ENCODE results near the gene AP3D1. TPM values are rescaled to one million over a fixed set of nuclear protein-coding genes. Genes with fewer than 3 reads are reported as not detected.

AP3D1 gene
- total RNA-seq, 1 donor from 2014 or later: 98.8 TPM

GRCh38 chr19:2103045-2103707 is 48.2 kb downstream of the AP3D1 start:
- H3K4me3 ChIP-seq: no peak overlapping the region
- no peak overlapping the region for H3K27ac ChIP-seq
- no peaks in the 10 kb centered on the region for H3K27me3 ChIP-seq
- intact Hi-C loops (cut with DNase I): no loop called here
- no peak for TF ChIP-seq CTCF (IDR thresholded peaks at IDR 0.05)
- H3K4me1 ChIP-seq: no peaks in the 10 kb centered on the region
- H3K36me3 ChIP-seq: peaks cover 47 to 67% of the 10 kb centered on the region in 2 donors
- no peak for DNase-seq (ENCODE audit: low spot score in 2 of 2)
- no peaks in the 10 kb centered on the region for H3K9me3 ChIP-seq

- H3K4me1 ChIP-seq: peaks cover 6 to 9% of the 10 kb centered on the region in 2 donors
- H3K27ac ChIP-seq: no peak overlapping the region
- intact Hi-C loops (cut with DNase I): no loop called here
- H3K4me3 ChIP-seq: no peak overlapping the region
- H3K27me3 ChIP-seq: no peaks in the 10 kb centered on the region
- H3K9me3 ChIP-seq: no peaks in the 10 kb centered on the region
- peaks cover 44 to 57% of the 10 kb centered on the region in 2 donors for H3K36me3 ChIP-seq
- no peak for DNase-seq (ENCODE audit: low spot score in 2 of 2)
- no peak for TF ChIP-seq CTCF (IDR thresholded peaks at IDR 0.05)
These were observed 49.7 kb downstream of the AP3D1 start for GRCh38 chr19:2101417-2102335.

DNA sequence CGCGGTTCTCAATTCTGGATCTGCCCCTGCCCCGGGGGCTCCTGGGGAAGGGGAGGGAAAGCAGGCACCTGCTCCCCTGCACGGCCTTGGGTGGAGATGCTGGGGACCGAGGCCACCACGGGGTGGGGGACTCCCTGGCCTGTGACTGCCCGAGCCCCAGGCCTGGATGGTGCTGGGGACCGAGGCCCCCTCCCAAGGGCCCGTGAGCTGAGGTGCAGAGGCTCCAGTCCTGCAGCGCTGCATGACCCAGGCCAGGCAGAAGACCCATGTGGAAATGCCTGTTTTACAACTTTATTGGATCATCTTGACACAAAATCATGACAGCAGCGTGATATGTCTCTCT is 50.7 kb downstream of the AP3D1 start:
- Histone ChIP-seq H3K27ac (no peak overlapping the region), H3K4me3 (no peak overlapping the region), H3K9me3 (no peaks in the 10 kb centered on the region), H3K4me1 (peaks cover 6 to 9% of the 10 kb centered on the region in 2 donors), H3K36me3 (peaks cover 36 to 47% of the 10 kb centered on the region in 2 donors), H3K27me3 (no peaks in the 10 kb centered on the region)
- intact Hi-C loops (cut with DNase I): no loop called here
- no peak for TF ChIP-seq CTCF (IDR thresholded peaks at IDR 0.05)
- no peak for DNase-seq (ENCODE audit: low spot score in 2 of 2)

GRCh38 chr19:2099937-2100718 is 51.2 kb downstream of the AP3D1 start:
- no peak overlapping the region for H3K27ac ChIP-seq
- H3K4me1 ChIP-seq: peaks cover 7 to 13% of the 10 kb centered on the region in 2 donors
- DNase-seq (ENCODE audit: low spot score in 2 of 2): no peak
- TF ChIP-seq CTCF (IDR thresholded peaks at IDR 0.05): no peak
- no peak overlapping the region for H3K4me3 ChIP-seq
- intact Hi-C loops (cut with DNase I): loop anchor here (5.0 kb wide), 1 partner anchor 292 kb away; no protein-coding TSS in a partner anchor
- H3K36me3 ChIP-seq: peaks cover 31 to 41% of the 10 kb centered on the region in 2 donors
- no peaks in the 10 kb centered on the region for H3K27me3 ChIP-seq
- no peaks in the 10 kb centered on the region for H3K9me3 ChIP-seq

DNA sequence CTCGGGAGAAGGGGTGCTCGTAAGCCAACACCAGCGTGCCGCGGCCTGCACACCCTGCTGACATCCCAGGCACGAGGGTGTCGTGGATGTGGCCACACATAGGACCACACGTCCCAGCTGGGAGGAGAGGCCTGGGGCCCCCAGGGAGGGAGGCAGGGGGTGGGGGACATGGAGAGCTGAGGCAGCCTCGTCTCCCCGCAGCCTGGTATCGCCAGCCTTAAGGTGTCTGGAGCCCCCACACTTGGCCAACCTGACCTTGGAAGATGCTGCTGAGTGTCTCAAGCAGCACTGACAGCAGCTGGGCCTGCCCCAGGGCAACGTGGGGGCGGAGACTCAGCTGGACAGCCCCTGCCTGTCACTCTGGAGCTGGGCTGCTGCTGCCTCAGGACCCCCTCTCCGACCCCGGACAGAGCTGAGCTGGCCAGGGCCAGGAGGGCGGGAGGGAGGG is 52.3 kb downstream of the AP3D1 start:
- TF ChIP-seq CTCF (IDR thresholded peaks at IDR 0.05): no peak
- Histone ChIP-seq H3K4me3 (no peak overlapping the region), H3K4me1 (peaks cover 8 to 18% of the 10 kb centered on the region in 2 donors), H3K27ac (no peak overlapping the region), H3K9me3 (no peaks in the 10 kb centered on the region), H3K27me3 (no peaks in the 10 kb centered on the region), H3K36me3 (peaks cover 28 to 32% of the 10 kb centered on the region in 2 donors)
- DNase-seq (ENCODE audit: low spot score in 2 of 2): no peak
- intact Hi-C loops (cut with DNase I): loop anchor here (5.0 kb wide), 1 partner anchor 293 kb away; no protein-coding TSS in a partner anchor

Measured in ascending aorta (tissue), 2 donors.